Measurements from ENCODE around the gene SPI1. TPM values are rescaled to one million over a fixed set of nuclear protein-coding genes. Genes with fewer than 3 reads are reported as not detected.

The SPI1 gene
- total RNA-seq, 1 donor from 2014 or later, result not detected

- Mint-ChIP-seq H3K9me3 (no peaks in the 10 kb centered on the region), H3K4me1 (peaks cover 14% of the 10 kb centered on the region), H3K27me3 (ENCODE audit: low read depth) (no peaks in the 10 kb centered on the region), H3K27ac (ENCODE audit: unreplicated experiment) (peak within 1 kb of the TSS; percentile 27), H3K4me3 (no peak within 1 kb of the TSS), H3K36me3 (ENCODE audit: low read depth) (no peaks in the 10 kb centered on the region)
- DNase-seq (ENCODE audit: low read depth, low spot score), result no peak
- TF ChIP-seq, protein P1, sequence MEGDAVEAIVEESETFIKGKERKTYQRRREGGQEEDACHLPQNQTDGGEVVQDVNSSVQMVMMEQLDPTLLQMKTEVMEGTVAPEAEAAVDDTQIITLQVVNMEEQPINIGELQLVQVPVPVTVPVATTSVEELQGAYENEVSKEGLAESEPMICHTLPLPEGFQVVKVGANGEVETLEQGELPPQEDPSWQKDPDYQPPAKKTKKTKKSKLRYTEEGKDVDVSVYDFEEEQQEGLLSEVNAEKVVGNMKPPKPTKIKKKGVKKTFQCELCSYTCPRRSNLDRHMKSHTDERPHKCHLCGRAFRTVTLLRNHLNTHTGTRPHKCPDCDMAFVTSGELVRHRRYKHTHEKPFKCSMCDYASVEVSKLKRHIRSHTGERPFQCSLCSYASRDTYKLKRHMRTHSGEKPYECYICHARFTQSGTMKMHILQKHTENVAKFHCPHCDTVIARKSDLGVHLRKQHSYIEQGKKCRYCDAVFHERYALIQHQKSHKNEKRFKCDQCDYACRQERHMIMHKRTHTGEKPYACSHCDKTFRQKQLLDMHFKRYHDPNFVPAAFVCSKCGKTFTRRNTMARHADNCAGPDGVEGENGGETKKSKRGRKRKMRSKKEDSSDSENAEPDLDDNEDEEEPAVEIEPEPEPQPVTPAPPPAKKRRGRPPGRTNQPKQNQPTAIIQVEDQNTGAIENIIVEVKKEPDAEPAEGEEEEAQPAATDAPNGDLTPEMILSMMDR (conservative IDR thresholded peaks at IDR 0.05), result no peak
Measured at GRCh38 chr11:47352556-47352955, 25.8 kb downstream of the SPI1 start, which contains the start of gene MYBPC3. MYBPC3 (minus strand) TSS chr11:47352702; CDS start chr11:47352647, 55 bp downstream.

- H3K4me3 Mint-ChIP-seq, result no peak overlapping the region
- no peak overlapping the region for H3K27ac Mint-ChIP-seq (ENCODE audit: unreplicated experiment)
- H3K9me3 Mint-ChIP-seq, result no peaks in the 10 kb centered on the region
- no peaks in the 10 kb centered on the region for H3K36me3 Mint-ChIP-seq (ENCODE audit: low read depth)
- DNase-seq (ENCODE audit: low read depth, low spot score), result no peak
- TF ChIP-seq, protein P1 (conservative IDR thresholded peaks at IDR 0.05), result no peak
- H3K4me1 Mint-ChIP-seq, result peaks cover 14% of the 10 kb centered on the region
- no peaks in the 10 kb centered on the region for H3K27me3 Mint-ChIP-seq (ENCODE audit: low read depth)
Measured at GRCh38 chr11:47351156-47352126, 26.9 kb downstream of the SPI1 start.

GRCh38 chr11:47350315-47350714 lies 28.0 kb downstream of the SPI1 start:
- Mint-ChIP-seq H3K27ac (ENCODE audit: unreplicated experiment) (no peak overlapping the region), H3K9me3 (no peaks in the 10 kb centered on the region), H3K36me3 (ENCODE audit: low read depth) (no peaks in the 10 kb centered on the region), H3K4me3 (no peak overlapping the region), H3K4me1 (peaks cover 13% of the 10 kb centered on the region), H3K27me3 (ENCODE audit: low read depth) (no peaks in the 10 kb centered on the region)
- TF ChIP-seq, protein P1 (conservative IDR thresholded peaks at IDR 0.05), result no peak
- DNase-seq (ENCODE audit: low read depth, low spot score), result no peak

- H3K4me1 Mint-ChIP-seq, result peaks cover 8% of the 10 kb centered on the region
- no peak for DNase-seq (ENCODE audit: low read depth, low spot score)
- H3K36me3 Mint-ChIP-seq (ENCODE audit: low read depth), result no peaks in the 10 kb centered on the region
- H3K27me3 Mint-ChIP-seq (ENCODE audit: low read depth), result no peaks in the 10 kb centered on the region
- TF ChIP-seq, protein P1 (conservative IDR thresholded peaks at IDR 0.05), result no peak
- H3K9me3 Mint-ChIP-seq, result no peaks in the 10 kb centered on the region
- no peak overlapping the region for H3K27ac Mint-ChIP-seq (ENCODE audit: unreplicated experiment)
- H3K4me3 Mint-ChIP-seq, result no peak overlapping the region
Measured at GRCh38 chr11:47349521-47350095, 28.7 kb downstream of the SPI1 start.

- no peaks in the 10 kb centered on the region for H3K27me3 Mint-ChIP-seq (ENCODE audit: low read depth)
- no peaks in the 10 kb centered on the region for H3K36me3 Mint-ChIP-seq (ENCODE audit: low read depth)
- no peak overlapping the region for H3K4me3 Mint-ChIP-seq
- no peaks in the 10 kb centered on the region for H3K9me3 Mint-ChIP-seq
- peak; percentile 39 for DNase-seq (ENCODE audit: low read depth, low spot score)
- H3K4me1 Mint-ChIP-seq, result peaks cover 6% of the 10 kb centered on the region
- H3K27ac Mint-ChIP-seq (ENCODE audit: unreplicated experiment), result no peak overlapping the region
- TF ChIP-seq, protein P1 (conservative IDR thresholded peaks at IDR 0.05), result peak; percentile 41
Measured at GRCh38 chr11:47348859-47349258, 29.5 kb downstream of the SPI1 start.
